HUES48 (cell line): Measurements from ENCODE around the gene CALM1.

Source experiments
- H3K27ac ChIP-seq: one replicate; pipeline ENCODE4 v1.7.0; 2013; ENCODE audit warnings: low read depth, low read length, inconsistent platforms
- H3K27me3 ChIP-seq: 2 replicates; pipeline ENCODE4 v1.6.1; 2013; ENCODE audit warnings: mild to moderate bottlenecking, low read length; ENCODE audit not compliant: control insufficient read depth, insufficient read depth
- H3K36me3 ChIP-seq: 2 replicates; pipeline ENCODE4 v1.6.1; 2013; ENCODE audit warnings: low read length; ENCODE audit not compliant: control insufficient read depth, insufficient read depth
- H3K4me1 ChIP-seq: 2 replicates; pipeline ENCODE4 v1.6.1; 2013; ENCODE audit warnings: mild to moderate bottlenecking, low read length; ENCODE audit not compliant: control insufficient read depth, insufficient read depth
- H3K4me3 ChIP-seq: 2 replicates; pipeline ENCODE4 v1.5.1; 2013; ENCODE audit warnings: mild to moderate bottlenecking, low read depth, low read length
- H3K9ac ChIP-seq: 2 replicates; pipeline ENCODE4 v1.6.1; 2013; ENCODE audit warnings: mild to moderate bottlenecking, low read depth, low read length, moderate library complexity
- H3K9me3 ChIP-seq: 2 replicates; pipeline ENCODE4 v1.6.1; 2013; ENCODE audit warnings: low read length; ENCODE audit not compliant: control insufficient read depth, insufficient read depth

CALM1 gene

DNA sequence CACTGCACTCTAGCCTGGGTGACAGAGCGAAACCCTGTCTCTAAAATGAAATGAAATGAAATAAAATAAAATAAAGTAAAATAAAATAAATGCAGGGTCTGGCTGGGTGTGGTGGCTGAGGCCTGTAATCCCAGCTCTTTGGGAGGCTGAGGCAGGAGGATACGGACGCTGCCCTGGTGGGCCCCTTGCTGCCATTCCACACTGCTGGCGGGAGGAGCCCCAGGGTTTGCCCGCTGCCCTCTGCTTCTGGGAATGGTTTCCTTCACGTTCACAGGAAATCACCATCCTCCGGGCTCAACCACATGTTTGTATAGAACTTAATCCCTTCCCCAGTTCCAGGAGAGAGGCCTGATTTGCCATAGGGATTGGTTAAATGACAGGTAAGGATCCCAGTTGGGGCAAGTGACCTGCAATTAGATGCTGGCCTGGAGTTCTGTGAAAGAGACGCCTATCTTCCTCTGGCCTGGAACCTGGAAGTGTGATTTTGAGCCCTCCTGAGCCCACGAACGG is 29.3 kb downstream of the CALM1 start:
- Histone ChIP-seq H3K9me3 (no peaks in the 10 kb centered on the region), H3K9ac (no peak overlapping the region), H3K4me3 (no peak overlapping the region), H3K36me3 (no peaks in the 10 kb centered on the region), H3K4me1 (peaks cover 19% of the 10 kb centered on the region), H3K27me3 (no peaks in the 10 kb centered on the region), H3K27ac (no peak overlapping the region)

DNA sequence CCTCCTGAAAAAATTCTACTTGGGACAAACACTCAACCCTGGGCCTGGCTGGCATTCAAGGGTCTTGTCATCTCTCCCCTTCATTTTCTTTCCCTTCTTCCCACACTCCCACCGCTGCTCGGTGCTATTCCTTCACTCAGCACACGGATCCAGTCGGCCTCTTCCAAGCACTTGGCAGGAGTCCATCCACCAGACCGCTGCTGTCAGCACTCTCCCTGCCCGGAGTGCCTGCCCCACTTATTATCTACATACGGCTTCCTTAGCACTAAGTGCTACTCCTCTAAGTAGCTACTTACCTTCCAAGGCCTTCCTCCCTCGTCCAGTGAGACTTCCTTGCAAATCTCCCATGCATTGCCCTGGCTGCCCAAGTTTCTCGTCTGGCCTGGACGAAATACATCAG is 29.8 kb downstream of the CALM1 start:
- H3K9ac ChIP-seq: no peak overlapping the region
- H3K4me1 ChIP-seq: peaks cover 19% of the 10 kb centered on the region
- H3K4me3 ChIP-seq: no peak overlapping the region
- no peaks in the 10 kb centered on the region for H3K27me3 ChIP-seq
- no peaks in the 10 kb centered on the region for H3K9me3 ChIP-seq
- H3K27ac ChIP-seq: no peak overlapping the region
- H3K36me3 ChIP-seq: no peaks in the 10 kb centered on the region

DNA sequence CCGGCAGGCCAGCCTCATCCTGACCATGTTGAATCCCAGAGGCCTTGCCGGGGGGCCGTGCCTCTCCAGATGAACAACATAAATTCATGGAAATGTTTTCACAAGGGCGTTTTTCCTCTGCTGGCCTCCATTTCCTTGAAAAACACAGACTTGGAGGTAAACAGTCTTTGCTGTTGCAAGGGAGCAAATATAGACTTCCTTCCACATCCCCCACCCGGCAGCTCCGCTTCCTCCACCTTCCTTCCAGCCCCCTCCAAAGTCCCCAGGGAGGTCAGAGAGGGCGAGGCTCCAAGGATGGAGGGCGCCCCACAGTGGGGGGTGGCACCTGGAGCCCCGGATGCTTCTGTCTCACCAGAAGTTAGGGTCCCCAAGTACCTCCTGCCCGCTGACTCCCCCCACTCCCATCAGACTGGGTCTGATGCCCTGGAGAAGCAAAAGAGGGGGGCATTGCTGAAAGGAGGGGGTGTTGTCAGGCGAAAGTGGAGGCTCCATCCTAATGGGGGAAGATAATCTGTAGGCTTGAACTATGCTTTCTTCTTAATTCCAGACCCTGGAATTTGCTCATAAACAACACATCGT is 31.1 kb downstream of the CALM1 start:
- Histone ChIP-seq H3K4me1 (peaks cover 19% of the 10 kb centered on the region), H3K9me3 (no peaks in the 10 kb centered on the region), H3K9ac (no peak overlapping the region), H3K27me3 (no peaks in the 10 kb centered on the region), H3K27ac (no peak overlapping the region), H3K4me3 (no peak overlapping the region), H3K36me3 (no peaks in the 10 kb centered on the region)

DNA sequence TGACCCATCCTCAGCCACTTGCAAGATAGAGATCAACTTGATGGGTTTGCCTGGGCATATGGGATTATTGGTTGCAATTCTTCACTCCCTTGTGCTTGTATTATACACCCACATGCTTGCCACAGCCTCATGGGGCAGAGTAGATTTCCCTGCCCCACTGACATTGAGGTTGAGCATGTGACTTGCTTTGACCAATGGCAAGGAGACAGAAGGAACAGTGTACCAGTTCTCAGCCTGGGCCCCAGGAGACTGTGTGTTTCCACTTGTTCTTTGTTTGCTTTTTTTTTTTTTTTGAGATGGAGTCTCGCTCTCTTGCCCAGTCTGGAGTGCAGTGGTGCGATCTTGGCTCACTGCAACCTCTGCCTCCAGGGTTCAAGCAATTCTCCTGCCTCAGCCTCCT is 31.8 kb downstream of the CALM1 start:
- H3K27ac ChIP-seq: no peak overlapping the region
- H3K36me3 ChIP-seq: no peaks in the 10 kb centered on the region
- H3K4me3 ChIP-seq: no peak overlapping the region
- no peak overlapping the region for H3K9ac ChIP-seq
- H3K27me3 ChIP-seq: no peaks in the 10 kb centered on the region
- H3K9me3 ChIP-seq: no peaks in the 10 kb centered on the region
- H3K4me1 ChIP-seq: peaks cover 19% of the 10 kb centered on the region

DNA sequence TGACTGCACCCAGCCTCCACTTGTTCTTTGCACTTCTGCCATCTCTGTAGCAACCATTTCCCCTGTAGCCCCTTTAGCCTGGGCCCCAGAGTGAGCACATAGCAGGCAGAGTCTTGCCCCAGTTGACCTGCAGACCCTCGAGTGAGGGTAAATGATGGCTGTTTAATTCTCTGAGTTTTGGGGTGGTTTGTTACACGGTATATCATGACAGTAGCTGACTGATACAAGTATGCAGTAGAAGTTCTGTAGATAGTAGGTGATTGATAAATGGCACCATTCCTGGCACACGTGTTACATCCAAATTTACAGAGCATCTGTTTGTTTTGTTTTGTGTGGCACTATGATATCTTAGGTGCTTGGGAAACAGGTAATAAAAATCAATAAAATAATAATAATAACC is 32.4 kb downstream of the CALM1 start:
- H3K9ac ChIP-seq: no peak overlapping the region

DNA sequence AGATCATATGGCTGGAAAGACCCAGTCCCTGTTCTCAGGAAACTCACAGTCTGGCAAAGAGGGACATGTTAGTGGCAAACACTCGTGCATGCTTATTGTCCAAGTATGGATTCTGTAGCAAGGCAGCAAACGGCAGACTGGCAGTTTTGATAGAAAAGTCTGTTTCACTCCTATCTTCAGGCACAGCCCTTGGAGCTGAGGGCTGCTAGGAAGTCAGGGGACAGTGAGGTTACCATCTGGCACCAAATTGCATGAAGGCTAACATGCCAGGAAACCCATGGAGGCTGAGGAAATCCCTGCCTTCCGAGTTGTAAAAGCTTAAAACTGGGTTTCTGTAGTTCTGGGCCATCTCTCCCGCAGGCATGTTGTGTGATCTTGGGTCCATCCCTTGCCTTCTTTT is 32.9 kb downstream of the CALM1 start:
- H3K27me3 ChIP-seq: no peaks in the 10 kb centered on the region
- no peak overlapping the region for H3K4me3 ChIP-seq
- no peak overlapping the region for H3K27ac ChIP-seq
- H3K9ac ChIP-seq: no peak overlapping the region
- no peaks in the 10 kb centered on the region for H3K36me3 ChIP-seq
- H3K9me3 ChIP-seq: no peaks in the 10 kb centered on the region
- H3K4me1 ChIP-seq: peaks cover 8% of the 10 kb centered on the region

More for the DNA sequence above, 32.4 kb downstream of the CALM1 start:
- H3K4me1 ChIP-seq: peaks cover 14% of the 10 kb centered on the region
- H3K27me3 ChIP-seq: no peaks in the 10 kb centered on the region
- no peaks in the 10 kb centered on the region for H3K36me3 ChIP-seq
- no peak overlapping the region for H3K4me3 ChIP-seq
- H3K27ac ChIP-seq: no peak overlapping the region
- H3K9me3 ChIP-seq: no peaks in the 10 kb centered on the region

DNA sequence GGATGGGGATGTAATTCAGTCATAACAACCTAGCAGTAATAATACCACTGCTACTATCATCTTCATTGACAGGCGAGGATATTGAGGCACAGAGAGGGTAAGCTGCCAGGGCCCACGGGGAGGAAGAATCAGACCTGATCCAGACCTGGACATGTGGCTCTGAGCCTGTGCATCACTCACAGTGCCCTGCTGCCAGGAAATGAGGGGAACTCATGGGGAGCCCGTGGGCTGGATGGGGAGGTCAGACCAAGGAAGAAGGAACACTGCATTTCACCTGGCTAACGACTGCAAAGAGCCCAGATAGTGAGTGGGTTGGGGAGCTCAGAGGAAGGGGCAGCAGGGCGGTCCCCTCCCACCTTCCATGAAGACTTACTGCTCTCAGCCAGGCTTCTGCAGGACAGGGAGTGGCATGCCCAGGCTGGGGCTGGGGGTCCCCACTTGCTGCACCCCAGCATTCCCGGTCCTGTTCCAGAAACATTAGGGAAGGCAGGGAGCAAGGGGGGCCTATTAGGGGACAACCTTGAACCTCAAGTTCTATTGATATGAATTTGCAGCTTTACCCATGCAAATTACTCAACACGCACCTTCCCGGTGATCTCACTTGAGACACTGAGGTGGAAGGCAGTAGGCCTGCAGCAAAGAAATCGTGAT is 37.7 kb downstream of the CALM1 start:
- no peaks in the 10 kb centered on the region for H3K9me3 ChIP-seq
- no peak overlapping the region for H3K9ac ChIP-seq
- no peaks in the 10 kb centered on the region for H3K36me3 ChIP-seq
- no peak overlapping the region for H3K4me3 ChIP-seq
- no peaks in the 10 kb centered on the region for H3K27me3 ChIP-seq
- H3K4me1 ChIP-seq: peaks cover 4% of the 10 kb centered on the region
- H3K27ac ChIP-seq: no peak overlapping the region

DNA sequence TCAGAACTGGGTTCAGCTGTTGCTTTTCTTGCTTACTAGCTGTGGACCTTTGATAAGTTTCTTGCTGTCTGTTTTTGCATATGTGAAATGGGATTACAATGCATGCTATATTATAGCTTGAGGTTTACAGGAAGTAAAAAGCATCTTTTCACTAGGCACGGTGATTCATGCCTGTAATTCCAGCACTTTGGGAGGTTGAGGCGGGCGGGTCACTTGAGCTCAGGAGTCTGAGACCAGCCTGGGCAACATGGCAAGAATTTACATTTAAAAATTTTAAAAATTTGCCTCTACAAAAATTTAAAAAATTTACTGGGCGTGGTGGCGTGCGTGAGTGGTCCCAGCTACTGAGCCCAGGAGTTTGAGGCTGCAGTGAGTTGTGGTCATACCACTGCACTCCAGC is 42.0 kb downstream of the CALM1 start:
- H3K9ac ChIP-seq: no peak overlapping the region
- no peak overlapping the region for H3K4me3 ChIP-seq
- no peak overlapping the region for H3K27ac ChIP-seq
- no peaks in the 10 kb centered on the region for H3K27me3 ChIP-seq
- no peaks in the 10 kb centered on the region for H3K9me3 ChIP-seq
- peaks cover 21% of the 10 kb centered on the region for H3K4me1 ChIP-seq
- H3K36me3 ChIP-seq: no peaks in the 10 kb centered on the region

DNA sequence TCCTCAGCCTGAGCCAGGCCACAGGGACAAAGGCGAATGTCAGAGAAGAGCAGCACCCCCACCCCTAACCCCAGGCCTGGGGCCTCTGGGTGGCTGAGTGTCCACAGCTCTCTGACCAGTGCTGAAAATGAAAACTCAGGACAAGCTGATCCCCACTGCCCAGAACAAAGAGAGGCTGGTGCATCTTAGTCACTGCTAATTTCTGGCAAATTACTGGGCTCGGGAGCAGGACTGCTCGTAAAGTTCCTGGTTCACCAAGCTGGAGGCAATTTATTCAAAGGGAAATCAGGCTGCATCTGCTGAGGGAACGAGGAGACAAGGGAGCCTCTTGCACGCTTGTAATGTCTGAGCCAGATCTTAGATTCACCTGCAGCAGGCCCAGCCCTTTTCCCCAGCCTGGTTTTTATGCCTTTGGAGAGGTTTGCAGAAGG is 43.2 kb downstream of the CALM1 start:
- Histone ChIP-seq H3K27me3 (no peaks in the 10 kb centered on the region), H3K9ac (no peak overlapping the region), H3K9me3 (no peaks in the 10 kb centered on the region), H3K4me3 (no peak overlapping the region), H3K36me3 (no peaks in the 10 kb centered on the region), H3K4me1 (peaks cover 21% of the 10 kb centered on the region), H3K27ac (peak overlapping the region; percentile 81)

DNA sequence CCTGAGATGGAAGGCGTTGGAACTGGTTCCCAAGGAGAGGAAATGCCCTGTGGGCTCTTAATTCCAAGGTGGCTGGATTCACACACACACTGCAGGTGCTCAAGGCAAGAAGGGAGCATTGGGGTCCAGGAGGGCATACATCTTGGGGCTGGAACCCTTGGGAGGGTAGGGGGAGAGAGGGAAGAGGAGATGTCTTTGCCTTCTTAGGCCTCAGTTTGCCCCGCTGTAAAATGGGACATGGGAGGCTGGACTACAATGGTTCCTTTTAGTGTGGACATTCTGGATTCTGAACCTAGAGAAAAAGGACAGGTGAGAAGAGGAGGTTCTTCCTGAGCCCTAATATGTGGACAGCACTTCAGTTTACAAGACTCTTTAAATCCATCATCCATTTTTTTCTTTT is 43.8 kb downstream of the CALM1 start:
- H3K27ac ChIP-seq: no peak overlapping the region

DNA sequence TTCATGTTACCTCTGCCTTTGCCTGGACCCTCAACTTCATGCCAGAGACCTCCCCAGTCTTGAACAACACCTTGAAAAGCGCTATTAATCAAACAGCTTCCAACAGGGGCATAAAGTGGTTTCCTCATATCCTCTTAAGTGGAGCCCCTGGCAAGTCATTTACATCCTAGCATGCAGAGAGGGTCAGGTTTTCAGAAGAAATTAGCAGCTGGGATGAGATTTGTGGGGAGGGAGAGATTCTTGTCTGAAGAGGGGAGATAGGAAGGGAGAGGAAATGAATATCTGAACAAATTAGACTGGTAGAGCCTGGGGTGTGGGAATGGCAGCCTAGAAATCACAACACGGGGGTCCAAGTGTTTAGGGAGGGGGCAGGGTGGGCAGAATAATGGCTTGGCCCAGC is 45.6 kb downstream of the CALM1 start:
- no peak overlapping the region for H3K9ac ChIP-seq
- H3K4me3 ChIP-seq: no peak overlapping the region
- H3K36me3 ChIP-seq: no peaks in the 10 kb centered on the region
- peaks cover 21% of the 10 kb centered on the region for H3K4me1 ChIP-seq
- no peaks in the 10 kb centered on the region for H3K27me3 ChIP-seq
- H3K27ac ChIP-seq: no peak overlapping the region
- peaks cover 4% of the 10 kb centered on the region for H3K9me3 ChIP-seq

More for the DNA sequence above, 43.8 kb downstream of the CALM1 start:
- Histone ChIP-seq H3K36me3 (no peaks in the 10 kb centered on the region), H3K4me1 (peaks cover 21% of the 10 kb centered on the region), H3K4me3 (no peak overlapping the region), H3K27me3 (no peaks in the 10 kb centered on the region), H3K9ac (no peak overlapping the region), H3K9me3 (peaks cover 4% of the 10 kb centered on the region)
